GM18907 (cell line): ENCODE results near the gene SCN1B.
A peak's percentile ranks its signal among the peaks of the same experiment; 100 is the strongest.
"Not testable (repeated sequence)": the region's sequence is repeated elsewhere in the genome, so short reads cannot be mapped to it uniquely, and the experiment has no call there.

Experiments
- ATAC-seq: cut with Tn5 transposase; IDR thresholded peaks from one replicate; pipeline ENCODE4 v1.9.1; 2021; ENCODE audit warnings: mild to moderate bottlenecking, moderate library complexity; ENCODE audit not compliant: unreplicated experiment

Gene SCN1B

GRCh38 chr19:35000647-35001501, 29.4 kb upstream of the SCN1B start:
- ATAC-seq, result peak; percentile 37

- ATAC-seq, result no peak
Measured at GRCh38 chr19:35002037-35002535, 28.2 kb upstream of the SCN1B start.

- ATAC-seq, result no peak
Measured at GRCh38 chr19:35004517-35005255, 25.6 kb upstream of the SCN1B start.

- no peak for ATAC-seq
Measured at GRCh38 chr19:35005256-35005977, 24.9 kb upstream of the SCN1B start.

GRCh38 chr19:35006007-35006341, 24.3 kb upstream of the SCN1B start:
- ATAC-seq, result not testable (repeated sequence)

- no peak for ATAC-seq
Measured at GRCh38 chr19:35006342-35006998, 23.8 kb upstream of the SCN1B start.

- no peak for ATAC-seq
Measured at GRCh38 chr19:35006999-35007365, 23.3 kb upstream of the SCN1B start.

- ATAC-seq, result not testable (repeated sequence)
Measured at GRCh38 chr19:35007427-35007826, 22.8 kb upstream of the SCN1B start.

- ATAC-seq, result no peak
Measured at GRCh38 chr19:35008891-35009341, 21.4 kb upstream of the SCN1B start.

GRCh38 chr19:35009424-35010415, 20.6 kb upstream of the SCN1B start:
- no peak for ATAC-seq

- no peak for ATAC-seq
Measured at GRCh38 chr19:35011091-35011689, 19.1 kb upstream of the SCN1B start.

GRCh38 chr19:35011737-35012682, 18.3 kb upstream of the SCN1B start:
- no peak for ATAC-seq

- no peak for ATAC-seq
Measured at GRCh38 chr19:35013041-35013819, 17.0 kb upstream of the SCN1B start.

- ATAC-seq, result no peak
Measured at GRCh38 chr19:35013820-35014754, 16.2 kb upstream of the SCN1B start.

GRCh38 chr19:35014774-35015173, 15.5 kb upstream of the SCN1B start:
- not testable (repeated sequence) for ATAC-seq

- no peak for ATAC-seq
Measured at GRCh38 chr19:35015270-35015953, 14.9 kb upstream of the SCN1B start.
